ENCODE measurements around the gene MRNIP.

MRNIP gene

GRCh38 chr5:179887802-179888201 lies 29.2 kb upstream of the MRNIP start:
- no peak for TF ChIP-seq CTCF (IDR thresholded peaks at IDR 0.05; ENCODE audit: extremely low read depth, insufficient read depth, missing control alignments)
- in situ Hi-C loops (cut with MboI; ENCODE audit: low pct_unique_long_range_greater_than_20kb, low sequenced_read_pairs, unreplicated experiment), result no loop called here
- DNase-seq (ENCODE audit: low spot score), result no peak

GRCh38 chr5:179887095-179887494 lies 28.5 kb upstream of the MRNIP start:
- no peak for TF ChIP-seq CTCF (IDR thresholded peaks at IDR 0.05; ENCODE audit: extremely low read depth, insufficient read depth, missing control alignments)
- in situ Hi-C loops (cut with MboI; ENCODE audit: low pct_unique_long_range_greater_than_20kb, low sequenced_read_pairs, unreplicated experiment), result no loop called here
- DNase-seq (ENCODE audit: low spot score), result no peak

GRCh38 chr5:179886190-179886911 lies 27.7 kb upstream of the MRNIP start:
- TF ChIP-seq CTCF (IDR thresholded peaks at IDR 0.05; ENCODE audit: extremely low read depth, insufficient read depth, missing control alignments), result no peak
- in situ Hi-C loops (cut with MboI; ENCODE audit: low pct_unique_long_range_greater_than_20kb, low sequenced_read_pairs, unreplicated experiment), result no loop called here
- DNase-seq (ENCODE audit: low spot score), result no peak

GRCh38 chr5:179885491-179886090 lies 27.0 kb upstream of the MRNIP start:
- in situ Hi-C loops (cut with MboI; ENCODE audit: low pct_unique_long_range_greater_than_20kb, low sequenced_read_pairs, unreplicated experiment), result no loop called here
- no peak for TF ChIP-seq CTCF (IDR thresholded peaks at IDR 0.05; ENCODE audit: extremely low read depth, insufficient read depth, missing control alignments)
- DNase-seq (ENCODE audit: low spot score), result no peak

- in situ Hi-C loops (cut with MboI; ENCODE audit: low pct_unique_long_range_greater_than_20kb, low sequenced_read_pairs, unreplicated experiment), result no loop called here
- no peak for TF ChIP-seq CTCF (IDR thresholded peaks at IDR 0.05; ENCODE audit: extremely low read depth, insufficient read depth, missing control alignments)
- no peak for DNase-seq (ENCODE audit: low spot score)
These were observed 24.5 kb upstream of the MRNIP start for GRCh38 chr5:179883163-179883562.

- no peak for TF ChIP-seq CTCF (IDR thresholded peaks at IDR 0.05; ENCODE audit: extremely low read depth, insufficient read depth, missing control alignments)
- in situ Hi-C loops (cut with MboI; ENCODE audit: low pct_unique_long_range_greater_than_20kb, low sequenced_read_pairs, unreplicated experiment), result no loop called here
- DNase-seq (ENCODE audit: low spot score), result no peak
These were observed 23.7 kb upstream of the MRNIP start for GRCh38 chr5:179882338-179882737.

Measured in GM13977 (cell line).